Epithelial cell of esophagus (primary cell): ENCODE results near the gene PCDH17.

Source experiments
- DNase-seq: peaks from one replicate; pipeline ENCODE4 v3.0.0; 2010; ENCODE audit warnings: low read depth
- H3K4me3 ChIP-seq: 2 replicates; pipeline ENCODE4 v1.5.1; 2011; ENCODE audit warnings: mild to moderate bottlenecking, low read length, control low read depth
- CTCF ChIP-seq: IDR thresholded peaks from 2 replicates; pipeline ENCODE4 v1.5.1; 2011; ENCODE audit warnings: low read depth, mild to moderate bottlenecking, low read length, control low read depth, inconsistent platforms; ENCODE audit not compliant: insufficient read depth; ENCODE audit errors: missing control alignments

The PCDH17 gene

DNA sequence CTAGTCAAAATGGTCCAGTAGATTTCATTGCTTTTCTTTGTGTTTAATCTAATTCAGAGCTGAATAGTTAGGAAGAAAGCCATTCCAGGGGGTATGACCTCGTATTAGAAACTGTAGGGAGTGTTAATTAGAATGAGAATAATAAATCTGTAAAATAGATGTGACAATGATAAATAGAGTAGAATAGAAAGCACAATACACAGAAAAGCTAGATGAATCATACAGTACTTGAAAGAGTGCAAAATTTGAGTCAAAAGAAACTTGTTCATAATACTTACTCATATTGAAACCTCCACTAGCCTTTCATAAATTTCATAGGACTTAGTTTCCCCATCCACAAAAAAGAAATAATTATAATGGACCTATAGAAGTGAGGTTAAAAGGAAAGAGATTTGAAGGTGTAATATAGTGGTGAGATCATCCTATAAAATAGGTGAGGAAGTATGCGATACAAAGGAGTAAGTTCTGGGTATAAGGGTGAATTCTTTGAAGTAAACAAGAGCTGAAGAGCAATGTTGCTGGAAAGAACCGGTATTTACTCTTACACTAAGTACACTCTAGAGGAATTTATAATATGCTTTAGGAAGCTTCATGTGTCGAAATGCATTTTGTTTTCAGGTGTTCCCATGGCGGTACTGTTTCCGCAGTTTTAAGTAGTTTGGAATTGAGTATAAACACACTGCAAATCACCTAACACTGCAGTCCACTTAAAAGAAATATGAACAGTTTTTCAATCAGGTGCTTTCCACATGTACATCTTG, 21.9 kb downstream of the PCDH17 start:
- no peak overlapping the region for H3K4me3 ChIP-seq
- no peak for DNase-seq
- no peak for TF ChIP-seq CTCF

GRCh38 chr13:57665481-57665880, 33.9 kb downstream of the PCDH17 start:
- H3K4me3 ChIP-seq = no peak overlapping the region
- no peak for TF ChIP-seq CTCF
- no peak for DNase-seq

DNA sequence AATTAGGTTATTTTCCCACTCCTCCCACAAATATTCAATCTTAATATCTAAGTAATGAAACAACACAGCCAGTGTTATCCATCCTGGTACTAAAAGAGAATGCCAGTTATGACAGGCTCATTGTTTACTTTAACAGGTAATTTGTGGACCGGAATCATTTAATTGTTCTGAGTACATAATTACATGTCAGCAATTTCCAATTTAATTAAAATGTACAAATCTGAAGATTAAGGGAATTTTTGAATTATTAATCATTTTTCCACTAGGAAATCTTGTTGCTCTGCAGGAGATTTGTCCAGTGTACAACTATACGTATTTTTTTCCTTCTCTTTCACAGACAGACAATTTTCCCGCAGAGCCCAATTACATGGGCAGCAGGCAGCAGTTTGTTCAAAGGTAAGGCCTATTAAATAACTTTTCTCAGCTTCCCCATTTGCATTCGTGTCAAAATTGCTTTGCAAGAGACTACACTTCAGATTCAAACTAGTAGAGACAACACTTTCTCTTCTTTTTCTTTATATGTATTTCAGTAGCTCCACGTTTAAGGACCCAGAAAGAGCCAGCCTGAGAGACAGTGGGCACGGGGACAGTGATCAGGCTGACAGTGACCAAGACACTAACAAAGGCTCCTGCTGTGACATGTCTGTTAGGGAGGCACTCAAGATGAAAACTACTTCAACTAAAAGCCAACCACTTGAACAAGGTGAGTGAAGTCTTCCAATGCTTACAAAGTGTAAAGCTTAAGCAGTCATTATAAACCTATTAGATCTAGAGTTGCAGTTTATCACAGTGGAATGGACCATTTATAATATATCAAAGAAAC, 34.8 kb downstream of the PCDH17 start:
- no peak overlapping the region for H3K4me3 ChIP-seq
- no peak for DNase-seq
- no peak for TF ChIP-seq CTCF

DNA sequence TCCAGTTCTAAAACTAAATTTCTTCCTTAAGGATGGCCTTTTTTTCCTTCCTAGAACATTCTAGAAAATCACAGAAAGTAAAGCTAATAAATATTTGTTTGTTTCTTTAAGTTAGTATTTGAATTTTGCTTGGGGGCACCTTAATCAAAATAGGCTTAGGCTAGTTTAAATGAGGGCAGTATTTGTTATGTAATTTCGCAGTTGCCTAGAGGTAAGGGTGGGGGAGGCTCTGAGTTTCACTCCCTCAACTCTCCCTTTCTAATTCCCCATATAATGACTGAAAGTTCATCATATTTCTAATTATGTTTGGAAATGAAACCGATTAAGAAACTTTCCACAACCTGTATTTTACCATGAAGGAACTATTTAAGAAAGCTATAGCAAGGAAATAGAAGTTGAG, 40.6 kb downstream of the PCDH17 start:
- H3K4me3 ChIP-seq = no peak overlapping the region
- no peak for DNase-seq
- TF ChIP-seq CTCF = no peak

- no peak for DNase-seq
- no peak overlapping the region for H3K4me3 ChIP-seq
- no peak for TF ChIP-seq CTCF
Measured at GRCh38 chr13:57673197-57673596, 41.7 kb downstream of the PCDH17 start.

GRCh38 chr13:57675526-57675925, 44.0 kb downstream of the PCDH17 start:
- no peak for TF ChIP-seq CTCF
- DNase-seq = no peak
- H3K4me3 ChIP-seq = no peak overlapping the region

GRCh38 chr13:57680609-57681008, 49.1 kb downstream of the PCDH17 start:
- no peak for DNase-seq
- no peak overlapping the region for H3K4me3 ChIP-seq
- TF ChIP-seq CTCF = no peak
